PC-9 (cell line): ENCODE data around the gene ACHE. TPM values are rescaled to one million over a fixed set of nuclear protein-coding genes. Genes with fewer than 3 reads are reported as not detected.

Experiments used
- BruUV-seq: library from RNA; stranded (reverse); fragments of 400-500 nt; replicated peaks from 2 replicates; lab custom pipeline; 2021; lab: Mats Ljungman, UMichigan
- CTCF ChIA-PET: fragments of 300-600 bp; sonication (Branson Sonifier 250); formaldehyde crosslinking; loops from one replicate; lab custom pipeline; 2022; ENCODE audit warnings: antibody characterized with exemption; lab: Charles Lee
- POLR2A ChIA-PET: fragments of 300-600 bp; sonication (Branson Sonifier 250); formaldehyde crosslinking; loops from one replicate; lab custom pipeline; 2022; ENCODE audit warnings: antibody characterized with exemption; ENCODE audit not compliant: unreplicated experiment; lab: Charles Lee
- DNase-seq, 2 experiments: peaks; one replicate each; pipeline versions ENCODE4 v3.0.0 to v3.0.0-alpha.2; 2015 to 2022; ENCODE audit warnings: mixed read lengths in 1 of 2
- H2AFZ ChIP-seq: fragments of 200-600 bp; sonication (generic); 2 replicates; pipeline ENCODE4 v1.8.1; 2017; ENCODE audit warnings: antibody characterized with exemption
- H3F3A ChIP-seq: fragments of 200-600 bp; sonication (generic); 2 replicates; pipeline ENCODE4 v1.8.1; 2017; ENCODE audit warnings: antibody characterized with exemption, mild to moderate bottlenecking, low read depth; ENCODE audit not compliant: insufficient read depth
- H3K27ac ChIP-seq: fragments of 200-600 bp; sonication (generic); 2 replicates; pipeline ENCODE4 v1.6.1; 2016; ENCODE audit warnings: mixed run types
- H3K27me3 ChIP-seq: fragments of 200-600 bp; sonication (generic); 2 replicates; pipeline ENCODE4 v1.6.1; 2016; ENCODE audit warnings: low read depth, mixed run types; ENCODE audit not compliant: insufficient read depth
- H3K36me3 ChIP-seq: fragments of 200-600 bp; sonication (generic); 2 replicates; pipeline ENCODE4 v1.6.1; 2016; ENCODE audit warnings: low read depth, mixed run types
- H3K4me1 ChIP-seq: fragments of 200-600 bp; sonication (generic); replicated peaks from 2 replicates; pipeline ENCODE4 v1.6.1; 2016; ENCODE audit warnings: mixed run types; ENCODE audit not compliant: insufficient read depth
- H3K4me2 ChIP-seq: fragments of 200-600 bp; sonication (generic); 2 replicates; pipeline ENCODE4 v1.6.1; 2017; ENCODE audit warnings: mixed run types
- H3K4me3 ChIP-seq: fragments of 200-600 bp; sonication (generic); 2 replicates; pipeline ENCODE4 v1.6.1; 2016; ENCODE audit warnings: mixed run types
- H3K79me2 ChIP-seq: fragments of 200-600 bp; sonication (generic); 2 replicates; pipeline ENCODE4 v1.6.1; 2017; ENCODE audit warnings: low read depth, mixed run types
- H3K9me2 ChIP-seq: fragments of 200-600 bp; sonication (generic); 2 replicates; pipeline ENCODE4 v1.8.1; 2017; ENCODE audit warnings: mild to moderate bottlenecking; ENCODE audit not compliant: insufficient read depth
- H3K9me3 ChIP-seq: fragments of 200-600 bp; sonication (generic); 2 replicates; pipeline ENCODE4 v1.8.1; 2016; ENCODE audit warnings: low read depth; ENCODE audit not compliant: insufficient read depth
- H4K20me1 ChIP-seq: fragments of 200-600 bp; sonication (generic); 2 replicates; pipeline ENCODE4 v1.8.1; 2017; ENCODE audit not compliant: insufficient read depth
- CTCF ChIP-seq: fragments of 200-600 bp; sonication (generic); conservative IDR thresholded peaks from 2 replicates; pipeline ENCODE4 v1.6.1; 2017; ENCODE audit warnings: mixed run types, antibody characterized with exemption, mild to moderate bottlenecking, moderate library complexity
- EZH2 ChIP-seq: fragments of 200-600 bp; sonication (generic); IDR thresholded peaks from 2 replicates; pipeline ENCODE4 v1.8.0; 2017; ENCODE audit warnings: antibody characterized with exemption, low read depth
- intact Hi-C: fragments of 100-400 bp; cut with micrococcal nuclease; formaldehyde crosslinking; loops from one replicate; pipeline ENCODE4 v1.10.0; 2022; ENCODE audit not compliant: unreplicated experiment
- total RNA-seq: library from RNA; stranded (reverse); gene quantifications from 2 replicates; pipeline ENCODE4 v1.2.3, GENCODE V29; 2021

ACHE gene
- total RNA-seq, 1 experiment from 2014 or later: 0.35 TPM

DNA sequence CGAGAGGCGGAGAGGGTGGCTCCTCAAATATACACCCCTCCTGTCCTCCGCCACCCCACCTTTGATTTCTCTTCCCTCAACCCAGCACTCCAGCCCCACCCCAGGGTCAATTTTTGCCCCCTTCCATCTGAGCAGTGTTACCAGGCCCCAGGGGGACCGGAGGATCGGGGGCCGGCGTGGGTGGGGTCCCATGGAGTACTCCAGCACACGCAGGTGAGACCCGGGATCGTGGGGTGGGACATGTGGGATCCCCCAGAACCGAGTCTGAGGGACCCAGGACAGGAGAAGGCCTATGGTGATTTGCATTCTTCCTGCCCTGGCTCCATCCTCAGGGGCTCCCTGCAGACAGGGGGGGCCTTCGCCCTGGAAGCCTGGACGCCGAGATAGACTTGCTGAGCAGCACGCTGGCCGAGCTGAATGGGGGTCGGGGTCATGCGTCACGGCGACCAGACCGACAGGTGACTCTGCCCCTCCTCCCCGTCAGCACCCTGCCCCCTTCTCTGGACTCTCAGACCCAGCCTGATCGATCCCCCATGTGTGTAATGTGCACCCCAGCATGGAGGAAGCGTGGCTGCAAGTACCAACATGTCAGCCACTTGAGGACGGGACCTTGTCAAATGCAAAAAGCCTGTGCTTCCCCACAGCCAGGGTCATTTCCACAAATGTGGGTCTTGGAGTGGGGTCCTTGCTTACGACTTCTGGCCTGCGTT is 27.8 kb downstream of the ACHE start:
- Histone ChIP-seq H3K4me2 (peak overlapping the region; percentile 95), H3K9me3 (no peaks in the 10 kb centered on the region), H4K20me1 (no peaks in the 10 kb centered on the region), H3K36me3 (no peaks in the 10 kb centered on the region), H3K4me3 (peak overlapping the region; percentile 99), H3K27ac (peak overlapping the region; percentile 68), H2AFZ (peak overlapping the region; percentile 97), H3K27me3 (no peaks in the 10 kb centered on the region), H3K4me1 (peaks cover 18% of the 10 kb centered on the region), H3F3A (peaks cover 30% of the 10 kb centered on the region), H3K79me2 (peaks cover 23% of the 10 kb centered on the region), H3K9me2 (no peaks in the 10 kb centered on the region)
- intact Hi-C loops: loop anchor here (1.0 to 5.0 kb wide), 4 partner anchors 21 to 439 kb away; partner anchors contain the start of genes EPHB4, MEPCE, POP7 and UFSP1
- no peak for DNase-seq
- ChIA-PET POLR2A (no interaction called here), CTCF (no interaction called here)
- no TSS peak for BruUV-seq
- no peak for TF ChIP-seq EZH2
- no peak for TF ChIP-seq CTCF

- peaks cover 23% of the 10 kb centered on the region for H3F3A ChIP-seq
- H3K79me2 ChIP-seq: peaks cover 23% of the 10 kb centered on the region
- no peaks in the 10 kb centered on the region for H4K20me1 ChIP-seq
- peak within 1 kb of the TSS; percentile 97 for H2AFZ ChIP-seq
- intact Hi-C loops: loop anchor here (1.0 to 5.0 kb wide), 4 partner anchors 22 to 438 kb away; partner anchors contain the start of genes EPHB4, MEPCE, POP7 and UFSP1
- no peaks in the 10 kb centered on the region for H3K36me3 ChIP-seq
- ChIA-PET POLR2A (interaction anchor here (0.6 kb wide), 1 partner anchor 438 kb away, joined by 3 read pairs; no protein-coding TSS in a partner anchor), CTCF (no interaction called here)
- peak; percentile 80 to 92 for DNase-seq
- H3K27ac ChIP-seq: peak within 1 kb of the TSS; percentile 68
- no peaks in the 10 kb centered on the region for H3K9me2 ChIP-seq
- TF ChIP-seq CTCF: no peak
- TF ChIP-seq EZH2: no peak
- BruUV-seq: TSS peak; percentile 56
- peak within 1 kb of the TSS; percentile 95 for H3K4me2 ChIP-seq
- no peaks in the 10 kb centered on the region for H3K9me3 ChIP-seq
- no peaks in the 10 kb centered on the region for H3K27me3 ChIP-seq
- peaks cover 18% of the 10 kb centered on the region for H3K4me1 ChIP-seq
- peak within 1 kb of the TSS; percentile 99 for H3K4me3 ChIP-seq
Observed at GRCh38 chr7:100867040-100867775, 28.5 kb downstream of the ACHE start, which contains the start of gene TRIP6. Gene TRIP6, plus strand, starts transcription at chr7:100867387. Its CDS starts 111 bp downstream, at chr7:100867498.

GRCh38 chr7:100866729-100867039 is 29.0 kb downstream of the ACHE start:
- no peaks in the 10 kb centered on the region for H3K36me3 ChIP-seq
- peak overlapping the region; percentile 97 for H2AFZ ChIP-seq
- H3K4me2 ChIP-seq: peak overlapping the region; percentile 95
- peak overlapping the region; percentile 99; the same call in 1 of the 2 replicates for H3K4me3 ChIP-seq
- TF ChIP-seq CTCF (no peak), EZH2 (no peak)
- peak overlapping the region; percentile 68 for H3K27ac ChIP-seq
- H3F3A ChIP-seq: peaks cover 23% of the 10 kb centered on the region
- no peaks in the 10 kb centered on the region for H3K27me3 ChIP-seq
- no peak for DNase-seq
- intact Hi-C loops: loop anchor here (1.0 to 5.0 kb wide), 4 partner anchors 23 to 438 kb away; partner anchors contain the start of genes EPHB4, MEPCE, POP7 and UFSP1
- H3K4me1 ChIP-seq: peaks cover 18% of the 10 kb centered on the region
- BruUV-seq: TSS peak; percentile 54
- H4K20me1 ChIP-seq: no peaks in the 10 kb centered on the region
- ChIA-PET POLR2A (interaction anchor here (0.6 kb wide), 1 partner anchor 437 kb away, joined by 3 read pairs; no protein-coding TSS in a partner anchor), CTCF (no interaction called here)
- peaks cover 23% of the 10 kb centered on the region for H3K79me2 ChIP-seq
- no peaks in the 10 kb centered on the region for H3K9me2 ChIP-seq
- no peaks in the 10 kb centered on the region for H3K9me3 ChIP-seq
